ENCODE measurements around the gene COL4A1. TPM values are rescaled to one million over a fixed set of nuclear protein-coding genes. Genes with fewer than 3 reads are reported as not detected.
"Not testable (repeated sequence)": the region's sequence is repeated elsewhere in the genome, so short reads cannot be mapped to it uniquely, and the experiment has no call there.

Gene COL4A1
- polyA plus RNA-seq, 6 donors from 2014 or later: not detected

DNA sequence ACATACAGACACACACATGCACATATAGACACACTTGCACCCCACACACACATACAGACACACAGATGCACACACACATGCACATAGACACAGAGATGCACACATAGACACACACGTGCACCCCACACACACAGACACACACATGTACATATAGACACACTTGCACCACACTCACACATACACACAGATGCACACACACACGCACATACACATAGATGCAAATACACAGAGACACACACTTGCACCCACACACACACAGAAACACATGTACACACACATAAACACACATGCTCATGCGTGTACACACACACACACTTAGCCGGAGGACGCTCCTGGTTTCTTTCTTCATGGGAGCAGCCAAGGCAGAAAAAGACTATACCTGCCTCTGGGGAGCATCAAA is 10.1 kb upstream of the COL4A1 start:
- Mint-ChIP-seq H3K27ac (no peak overlapping the region), H3K36me3 (no peaks in the 10 kb centered on the region), H3K9me3 (peaks cover 0 to 6% (median 0%) of the 10 kb centered on the region in 7 donors), H3K4me1 (no peaks in the 10 kb centered on the region), H3K27me3 (peaks cover 52 to 57% (median 54%) of the 10 kb centered on the region in 3 donors), H3K4me3 (no peak overlapping the region)
- DNase-seq (no peak), ATAC-seq (ENCODE audit: low read depth in 2 of 2) (no peak)

DNA sequence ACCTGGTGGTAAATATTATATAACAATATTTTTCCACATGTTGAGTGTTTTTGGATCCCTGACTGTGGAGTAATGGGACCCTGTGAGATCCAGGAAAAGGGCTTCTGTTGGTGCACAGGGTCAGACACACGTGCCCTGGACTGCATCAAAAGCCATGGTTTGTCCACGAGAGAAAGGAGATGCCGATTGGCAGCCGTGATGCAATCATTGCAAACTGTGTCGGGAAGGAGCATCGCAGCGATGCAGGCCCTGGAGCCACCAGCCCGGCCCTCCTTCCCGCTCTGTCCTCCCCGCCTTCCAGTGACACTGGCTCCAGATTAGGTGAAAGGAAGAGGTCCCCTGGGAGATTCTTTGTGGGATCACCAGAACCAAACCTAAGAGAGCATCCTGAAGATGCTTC is 9.2 kb upstream of the COL4A1 start:
- Mint-ChIP-seq H3K9me3 (peaks cover 0 to 6% (median 0%) of the 10 kb centered on the region in 7 donors), H3K27ac (no peak overlapping the region), H3K4me1 (no peaks in the 10 kb centered on the region), H3K27me3 (peaks cover 50 to 58% (median 53%) of the 10 kb centered on the region in 3 donors), H3K4me3 (no peak overlapping the region), H3K36me3 (no peaks in the 10 kb centered on the region)
- DNase-seq (no peak), ATAC-seq (ENCODE audit: low read depth in 2 of 2) (no peak)

DNA sequence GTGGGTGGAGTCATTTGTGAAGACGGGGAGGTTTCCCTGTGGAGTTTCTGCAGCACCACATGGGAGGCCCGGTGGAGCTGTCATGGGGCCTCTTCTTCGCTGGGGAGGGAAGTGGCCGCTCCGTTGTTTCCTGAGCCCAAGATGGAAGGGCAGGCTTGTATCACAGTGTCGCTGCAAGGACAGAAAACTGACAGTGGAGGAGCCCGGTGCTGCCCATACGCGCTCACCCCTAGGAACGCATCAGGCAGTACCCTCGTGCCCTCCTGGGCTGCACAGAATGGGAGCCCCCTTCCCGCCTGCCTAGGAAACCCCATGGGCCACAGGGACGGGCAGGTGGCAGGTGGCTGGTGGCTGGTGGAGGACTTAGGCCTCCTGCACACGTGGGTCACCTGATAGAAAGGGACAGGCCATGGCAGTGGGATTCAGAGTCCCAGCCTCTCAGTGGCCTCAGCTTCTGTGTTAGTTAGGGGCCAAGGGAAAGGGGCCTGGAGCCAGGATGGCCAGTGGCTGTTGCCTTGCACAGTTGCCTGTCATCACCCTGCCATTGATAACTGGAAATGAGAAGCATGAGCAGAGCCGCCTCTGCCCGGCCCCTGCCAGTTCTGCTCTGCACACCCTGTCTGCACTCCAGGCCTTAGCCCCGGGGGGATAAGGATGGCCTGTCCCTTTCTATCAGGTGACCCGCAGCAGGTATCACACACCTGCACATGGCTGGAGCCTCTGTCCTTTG is 7.7 kb upstream of the COL4A1 start:
- no peak for ATAC-seq (ENCODE audit: low read depth in 2 of 2)
- Mint-ChIP-seq H3K4me3 (no peak overlapping the region), H3K4me1 (no peaks in the 10 kb centered on the region), H3K27ac (peak overlapping the region in 2 of 6 donors; percentile 25 to 67), H3K27me3 (peaks cover 56 to 70% (median 64%) of the 10 kb centered on the region in 3 donors), H3K9me3 (peaks cover 0 to 6% (median 0%) of the 10 kb centered on the region in 7 donors), H3K36me3 (no peaks in the 10 kb centered on the region)
- DNase-seq: no peak

GRCh38 chr13:110313733-110314132 is 6.8 kb upstream of the COL4A1 start:
- not testable (repeated sequence) for H3K4me3 Mint-ChIP-seq; H3K4me1 Mint-ChIP-seq; H3K36me3 Mint-ChIP-seq; H3K9me3 Mint-ChIP-seq; ATAC-seq (ENCODE audit: low read depth in 2 of 2); DNase-seq; H3K27ac Mint-ChIP-seq
- H3K27me3 Mint-ChIP-seq: peaks cover 57 to 71% (median 61%) of the 10 kb centered on the region in 3 donors

GRCh38 chr13:110313261-110313660 is 6.3 kb upstream of the COL4A1 start:
- not testable (repeated sequence) for DNase-seq; H3K36me3 Mint-ChIP-seq; H3K9me3 Mint-ChIP-seq; ATAC-seq (ENCODE audit: low read depth in 2 of 2); H3K4me3 Mint-ChIP-seq; H3K27ac Mint-ChIP-seq; H3K4me1 Mint-ChIP-seq
- H3K27me3 Mint-ChIP-seq: peaks cover 58 to 76% (median 61%) of the 10 kb centered on the region in 3 donors

DNA sequence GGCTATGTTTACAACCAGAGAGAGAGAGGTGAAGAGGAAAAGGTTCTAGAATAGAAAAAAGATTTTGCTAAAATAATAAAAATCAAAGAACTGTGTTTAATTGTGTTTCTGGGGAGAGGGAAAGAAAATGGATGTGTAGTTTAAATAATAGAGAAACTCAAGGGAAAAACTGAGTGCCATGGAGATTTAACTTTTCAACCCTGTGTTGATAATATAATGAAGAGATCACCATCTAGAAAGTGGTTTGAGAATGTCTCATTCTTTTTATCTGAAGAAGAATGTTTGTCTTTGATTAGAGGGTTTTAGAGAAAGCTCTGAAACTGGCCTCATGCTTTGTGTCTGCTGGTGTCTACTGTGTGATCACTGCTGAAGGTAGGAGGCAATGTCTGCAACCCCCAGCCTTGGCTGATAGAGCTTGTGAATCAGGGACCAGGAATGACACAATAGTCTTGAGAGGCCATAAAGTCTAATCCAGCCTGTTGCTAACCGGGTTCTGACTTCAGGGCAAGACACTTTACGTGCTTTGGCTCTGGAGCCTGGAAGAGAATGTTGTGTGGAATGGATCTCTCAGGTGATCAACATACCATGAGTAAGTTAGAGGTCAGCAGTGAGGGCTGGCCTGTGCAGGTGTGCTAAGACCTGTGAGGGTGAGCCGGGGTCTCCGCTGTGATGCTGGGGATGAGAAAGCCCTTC is 5.5 kb upstream of the COL4A1 start:
- Mint-ChIP-seq H3K9me3 (peaks cover 0 to 6% (median 0%) of the 10 kb centered on the region in 7 donors), H3K27ac (peak overlapping the region in 1 of 6 donors; percentile 6), H3K36me3 (no peaks in the 10 kb centered on the region), H3K4me3 (no peak overlapping the region), H3K27me3 (peaks cover 57 to 82% (median 64%) of the 10 kb centered on the region in 3 donors), H3K4me1 (peaks cover 5 to 8% (median 6%) of the 10 kb centered on the region in 3 donors)
- DNase-seq (no peak), ATAC-seq (ENCODE audit: low read depth in 2 of 2) (no peak)

GRCh38 chr13:110311443-110312338 is 4.7 kb upstream of the COL4A1 start:
- peaks cover 5 to 8% (median 6%) of the 10 kb centered on the region in 3 donors for H3K4me1 Mint-ChIP-seq
- H3K27ac Mint-ChIP-seq: peak overlapping the region in 1 of 6 donors; percentile 6
- no peak for DNase-seq
- no peak for ATAC-seq (ENCODE audit: low read depth in 2 of 2)
- H3K36me3 Mint-ChIP-seq: no peaks in the 10 kb centered on the region
- peaks cover 52 to 76% (median 56%) of the 10 kb centered on the region in 3 donors for H3K27me3 Mint-ChIP-seq
- H3K9me3 Mint-ChIP-seq: no peaks in the 10 kb centered on the region
- no peak overlapping the region for H3K4me3 Mint-ChIP-seq

- H3K4me1 Mint-ChIP-seq: peaks cover 5 to 8% (median 6%) of the 10 kb centered on the region in 3 donors
- DNase-seq: no peak
- H3K9me3 Mint-ChIP-seq: no peaks in the 10 kb centered on the region
- no peaks in the 10 kb centered on the region for H3K36me3 Mint-ChIP-seq
- peak overlapping the region in 1 of 8 donors; percentile 39 for H3K4me3 Mint-ChIP-seq
- no peak overlapping the region for H3K27ac Mint-ChIP-seq
- H3K27me3 Mint-ChIP-seq: peaks cover 51 to 72% (median 56%) of the 10 kb centered on the region in 3 donors
- no peak for ATAC-seq (ENCODE audit: low read depth in 2 of 2)
These were observed 3.8 kb upstream of the COL4A1 start for GRCh38 chr13:110310541-110311442.

DNA sequence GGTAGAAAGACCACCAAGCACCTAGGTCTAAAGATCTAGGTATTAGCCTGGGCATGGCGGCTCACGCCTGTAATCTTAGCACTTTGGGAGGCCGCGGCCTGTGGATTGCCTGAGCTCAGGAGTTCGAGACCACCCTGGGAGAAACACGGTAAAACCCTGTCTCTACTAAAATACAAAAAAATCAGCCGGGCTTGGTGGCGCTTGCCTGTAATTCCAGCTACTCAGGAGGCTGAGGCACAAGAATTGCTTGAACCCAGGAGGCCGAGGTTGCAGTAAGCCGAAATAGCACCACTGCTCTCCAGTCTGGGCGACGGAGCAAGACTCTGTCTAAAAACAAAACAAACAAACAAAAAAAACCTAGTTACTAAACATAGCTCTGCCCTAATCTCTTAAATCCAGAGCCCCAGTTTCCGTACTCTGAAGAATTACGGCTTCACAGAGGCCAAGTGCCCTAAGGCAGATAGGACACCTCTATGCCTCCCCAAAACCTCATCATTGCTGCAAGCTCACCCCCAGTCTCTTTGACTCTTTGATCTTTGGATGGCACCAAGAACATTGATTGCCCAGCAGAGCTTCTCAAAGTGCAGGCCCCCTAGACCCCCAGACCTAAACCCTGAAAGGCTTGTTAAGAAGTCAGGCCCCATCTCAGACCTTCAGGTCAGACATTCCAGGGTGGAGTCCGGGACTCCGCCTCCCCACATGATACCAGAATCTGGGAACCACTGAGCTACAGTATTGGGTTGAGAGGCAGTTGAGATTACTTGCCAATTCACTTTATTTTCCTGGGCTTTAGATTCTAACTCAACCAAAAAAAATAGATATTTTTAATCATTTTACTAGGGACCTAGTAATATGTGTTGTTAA is 2.9 kb upstream of the COL4A1 start:
- ATAC-seq (ENCODE audit: low read depth in 2 of 2) (no peak), DNase-seq (no peak)
- Mint-ChIP-seq H3K27ac (no peak overlapping the region), H3K4me3 (no peak overlapping the region), H3K4me1 (peaks cover 5 to 8% (median 6%) of the 10 kb centered on the region in 3 donors), H3K36me3 (no peaks in the 10 kb centered on the region), H3K9me3 (no peaks in the 10 kb centered on the region), H3K27me3 (peaks cover 55 to 73% (median 59%) of the 10 kb centered on the region in 3 donors)

DNA sequence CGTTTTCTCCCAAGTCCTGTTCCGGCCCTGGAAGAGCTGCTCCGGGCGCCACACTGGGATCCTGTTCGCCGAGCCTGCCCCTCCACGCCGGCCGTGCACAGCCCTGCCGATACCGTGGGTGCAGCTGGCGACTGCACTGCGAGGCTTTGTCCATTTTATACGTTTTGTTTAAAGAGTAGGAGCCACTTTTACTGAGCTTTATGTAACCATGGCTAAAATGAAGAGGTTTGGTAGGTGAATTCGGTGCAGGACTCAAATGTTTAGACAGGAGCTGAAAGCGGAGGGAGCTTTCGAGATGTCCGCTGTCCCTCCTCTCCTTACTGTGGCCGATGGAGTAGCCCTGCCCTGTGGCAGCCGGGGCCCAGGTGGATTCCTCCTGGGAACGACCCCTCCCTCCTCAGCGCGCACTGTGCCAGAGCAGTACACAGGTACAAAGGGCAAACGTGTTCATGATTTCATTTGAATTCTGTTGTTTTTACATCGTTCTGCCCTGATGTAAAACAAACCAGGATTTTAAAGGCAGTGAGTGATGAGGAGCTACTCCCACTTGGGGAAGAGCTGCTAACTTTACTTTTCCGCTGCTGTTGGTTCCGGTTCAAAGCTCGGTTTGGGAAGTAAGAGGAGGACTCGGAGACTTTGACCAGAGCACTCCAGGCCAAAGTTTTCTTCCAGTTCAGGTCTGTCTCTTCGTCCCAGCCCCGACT is 1.9 kb upstream of the COL4A1 start:
- H3K27ac Mint-ChIP-seq: no peak overlapping the region
- no peaks in the 10 kb centered on the region for H3K9me3 Mint-ChIP-seq
- DNase-seq: no peak
- no peak for ATAC-seq (ENCODE audit: low read depth in 2 of 2)
- no peaks in the 10 kb centered on the region for H3K36me3 Mint-ChIP-seq
- H3K27me3 Mint-ChIP-seq: peaks cover 59 to 76% (median 70%) of the 10 kb centered on the region in 3 donors
- H3K4me1 Mint-ChIP-seq: peaks cover 5 to 8% (median 6%) of the 10 kb centered on the region in 3 donors
- H3K4me3 Mint-ChIP-seq: peak overlapping the region in 1 of 8 donors; percentile 21

Measured in naive B cell (primary cell).